IPS-NIHi7 (cell line): ENCODE results near the gene ADAM20.
"Not testable (repeated sequence)": the region's sequence is repeated elsewhere in the genome, so short reads cannot be mapped to it uniquely, and the experiment has no call there.

Experiments used
- DNase-seq: peaks from one replicate; pipeline ENCODE4 v3.0.0; 2012; ENCODE audit warnings: mixed read lengths; ENCODE audit errors: extremely low spot score

ADAM20 gene

GRCh38 chr14:70534904-70535303 lies at the start of gene ADAM20:
Gene ADAM20 (minus strand): TSS chr14:70535004. CDS start chr14:70524757, 10,247 bp downstream.
- DNase-seq = no peak

GRCh38 chr14:70576891-70577290 lies 42.1 kb upstream of the ADAM20 start:
- DNase-seq = no peak

DNA sequence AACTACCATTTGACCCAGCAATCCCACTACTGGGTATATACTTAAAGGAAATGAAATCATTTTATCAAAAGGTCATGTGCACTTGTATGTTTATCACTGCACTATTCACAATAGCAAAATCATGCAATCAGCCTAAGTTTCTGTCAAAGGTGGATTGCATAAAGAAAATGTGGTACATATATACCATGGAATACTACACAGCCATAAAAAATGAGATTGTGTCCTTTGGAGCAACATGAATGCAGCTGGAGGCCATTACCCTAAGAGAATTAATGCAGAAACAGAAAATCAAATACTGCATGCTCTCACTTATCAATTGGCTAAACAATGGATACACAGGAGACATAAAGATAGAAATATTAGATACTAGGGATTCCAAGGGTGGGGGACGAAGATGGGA lies 38.2 kb upstream of the ADAM20 start:
- DNase-seq = no peak

DNA sequence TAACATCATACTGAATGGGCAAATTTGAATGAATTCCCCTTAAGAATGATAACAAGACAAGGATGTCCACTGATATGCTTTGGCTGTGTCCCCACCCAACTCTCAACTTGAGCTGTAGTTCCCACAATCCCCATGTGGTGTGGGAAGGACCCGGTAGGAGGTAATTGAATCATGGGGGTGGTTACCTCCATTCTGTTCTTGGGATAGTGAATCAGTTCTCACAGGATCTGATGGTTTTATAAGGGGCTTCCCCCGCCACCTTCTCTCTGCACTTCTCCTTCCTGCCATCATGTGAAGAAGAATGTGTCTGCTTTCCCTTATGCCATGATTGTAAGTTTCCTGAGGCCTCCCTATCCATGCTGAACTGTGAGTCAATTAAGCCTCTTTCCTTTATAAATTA lies 36.3 kb upstream of the ADAM20 start:
- DNase-seq = no peak

GRCh38 chr14:70567791-70568190 lies 33.0 kb upstream of the ADAM20 start:
- DNase-seq = peak; percentile 76

- DNase-seq = no peak
Observed at GRCh38 chr14:70563869-70564268, 29.1 kb upstream of the ADAM20 start.

DNA sequence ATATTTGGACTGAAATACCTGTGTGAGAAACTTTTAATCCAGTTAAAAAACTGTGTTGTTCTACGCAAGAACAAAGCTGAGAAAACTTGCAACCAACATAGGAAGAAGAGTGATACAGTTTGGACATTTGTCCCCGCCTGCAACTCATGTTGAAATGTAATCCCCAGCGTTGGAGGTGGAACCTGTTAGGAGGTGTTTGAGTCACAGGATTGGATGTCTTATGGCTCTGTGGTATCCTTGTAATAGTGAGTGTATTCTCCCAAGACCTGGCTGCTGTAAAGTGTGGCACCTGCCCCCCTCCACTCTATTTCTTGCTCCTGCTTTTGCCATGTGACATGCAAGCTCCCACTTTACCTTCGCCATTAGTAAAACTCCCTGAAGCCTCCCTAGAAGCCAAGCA lies 28.6 kb upstream of the ADAM20 start:
- DNase-seq = no peak

DNA sequence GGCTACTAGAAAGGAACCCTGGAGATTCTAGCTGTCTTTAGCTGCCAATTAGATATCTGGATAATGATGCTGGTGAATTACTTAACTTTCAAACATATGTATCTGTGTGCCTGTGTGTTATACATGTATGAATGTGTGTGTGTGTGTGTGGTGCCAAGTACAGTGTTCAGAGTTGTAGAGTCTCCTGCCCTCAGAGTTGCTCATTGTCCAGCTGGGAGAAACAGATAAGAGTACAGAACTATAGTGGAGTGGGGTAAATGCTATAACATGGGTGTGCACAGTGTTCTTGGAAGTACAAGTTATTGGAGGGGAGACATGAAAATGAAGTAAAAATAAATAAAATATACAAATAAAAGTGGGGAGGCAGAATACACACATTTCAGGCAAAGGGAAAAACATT lies 23.6 kb upstream of the ADAM20 start:
- no peak for DNase-seq

DNA sequence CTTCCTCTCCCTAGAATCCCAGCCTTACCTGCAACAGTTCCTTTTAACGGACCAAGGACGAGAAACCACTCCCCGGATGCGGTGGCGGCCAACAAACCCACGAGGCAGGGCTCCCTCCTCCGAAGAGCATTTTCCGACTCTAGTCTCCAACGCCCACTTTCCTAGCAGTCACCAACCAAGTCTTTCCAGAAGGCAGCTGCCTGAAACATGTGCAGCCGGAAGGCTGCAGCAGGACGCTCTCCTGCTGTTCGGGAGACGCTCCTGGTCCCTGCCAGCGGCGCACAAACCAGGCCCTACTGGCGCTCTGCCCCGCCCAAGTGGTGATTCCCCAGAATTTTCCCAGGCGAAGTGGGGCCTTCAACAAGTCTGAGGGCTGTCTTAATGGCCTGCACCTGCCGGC lies 21.1 kb upstream of the ADAM20 start:
- no peak for DNase-seq

GRCh38 chr14:70538087-70538486 lies 3.3 kb upstream of the ADAM20 start:
- DNase-seq = no peak

DNA sequence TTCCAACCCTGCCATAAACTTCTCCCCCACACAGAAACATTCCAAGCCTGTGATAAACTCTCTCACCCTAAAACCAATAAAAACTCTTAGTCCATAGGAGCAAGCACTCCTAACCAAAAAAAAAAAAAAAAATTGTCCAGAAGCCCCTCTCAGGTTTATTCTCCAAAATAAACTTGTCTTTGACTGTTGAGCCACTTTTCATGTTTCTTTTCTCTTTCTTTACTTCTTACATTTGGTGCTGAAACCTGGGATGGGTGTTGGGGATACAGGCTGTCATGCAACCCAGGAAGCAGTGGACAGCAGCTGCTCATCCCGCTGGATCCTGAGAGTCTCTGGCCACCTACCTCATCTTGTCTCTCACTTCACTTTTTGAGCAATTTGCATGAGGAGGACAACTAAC lies 2.0 kb upstream of the ADAM20 start:
- no peak for DNase-seq

GRCh38 chr14:70530417-70530816 lies 4.4 kb downstream of the ADAM20 start:
- DNase-seq = no peak

GRCh38 chr14:70527501-70528105 lies 7.2 kb downstream of the ADAM20 start:
- DNase-seq = no peak

DNA sequence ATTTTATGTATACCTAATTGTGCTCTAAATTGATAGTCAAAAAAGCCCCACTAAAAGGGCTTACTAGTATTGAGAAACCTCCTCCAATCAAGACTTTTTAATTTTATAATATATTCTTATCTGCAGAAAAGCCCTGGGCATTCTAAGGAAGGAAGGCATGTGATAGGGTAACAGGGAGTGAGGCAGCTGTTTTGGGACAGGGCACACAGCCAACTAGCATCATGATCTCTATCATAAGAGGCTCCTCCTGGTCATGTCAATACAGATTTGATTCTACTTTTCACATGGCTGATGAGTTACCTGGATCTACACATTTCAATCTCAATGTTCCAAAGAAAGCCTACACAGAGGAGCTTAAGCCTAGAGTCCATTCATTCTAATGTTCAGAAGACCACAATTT lies 9.1 kb downstream of the ADAM20 start:
- DNase-seq = no peak

DNA sequence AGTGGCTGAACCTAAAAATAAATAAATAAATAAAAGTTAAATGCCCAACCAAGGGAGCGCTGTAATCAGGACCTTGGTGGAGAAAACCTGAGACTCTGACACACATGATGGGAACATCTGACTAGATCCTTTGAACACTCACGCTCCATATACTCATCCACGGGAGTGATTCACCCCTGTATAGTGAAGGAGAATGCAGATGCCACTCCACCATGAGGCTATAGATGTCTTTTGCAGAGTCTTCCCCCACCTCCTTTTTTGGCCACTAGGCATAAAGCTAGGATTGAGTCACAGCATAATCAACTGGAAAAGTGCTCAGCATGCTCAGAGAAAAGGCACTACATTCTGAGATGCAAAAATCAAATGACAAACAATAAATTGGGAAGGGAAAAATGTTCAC lies 19.0 kb downstream of the ADAM20 start:
- no peak for DNase-seq

GRCh38 chr14:70514168-70515069 lies 20.4 kb downstream of the ADAM20 start:
- no peak for DNase-seq

GRCh38 chr14:70498191-70498590 lies 36.6 kb downstream of the ADAM20 start:
- DNase-seq = no peak

GRCh38 chr14:70489579-70490200 lies 45.1 kb downstream of the ADAM20 start:
- DNase-seq = no peak

GRCh38 chr14:70477356-70478105 lies 57.3 kb downstream of the ADAM20 start:
- not testable (repeated sequence) for DNase-seq

- DNase-seq = not testable (repeated sequence)
Observed at GRCh38 chr14:70475459-70475858, 59.3 kb downstream of the ADAM20 start.

- no peak for DNase-seq
Observed at GRCh38 chr14:70473825-70474224, 61.0 kb downstream of the ADAM20 start.
